Lung microvascular endothelial cell (primary cell): ENCODE data around the gene RHOG. TPM values are rescaled to one million over a fixed set of nuclear protein-coding genes. Genes with fewer than 3 reads are reported as not detected.
"Not testable (repeated sequence)": the region's sequence is repeated elsewhere in the genome, so short reads cannot be mapped to it uniquely, and the experiment has no call there.

Source experiments
- DNase-seq, 2 donors: peaks; one replicate each; pipeline versions ENCODE4 v3.0.0 to v3.0.0-alpha.2; 2010; ENCODE audit warnings: low read depth in 2 of 2
- total RNA-seq: library from RNA; depleted of rRNA; stranded (reverse); fragments of >200 nt; gene quantifications from 2 replicates; pipeline ENCODE4 v1.2.1, GENCODE V29; 2014

Gene RHOG
- total RNA-seq = 8.5 and 8.7 TPM in 2 replicates

DNA sequence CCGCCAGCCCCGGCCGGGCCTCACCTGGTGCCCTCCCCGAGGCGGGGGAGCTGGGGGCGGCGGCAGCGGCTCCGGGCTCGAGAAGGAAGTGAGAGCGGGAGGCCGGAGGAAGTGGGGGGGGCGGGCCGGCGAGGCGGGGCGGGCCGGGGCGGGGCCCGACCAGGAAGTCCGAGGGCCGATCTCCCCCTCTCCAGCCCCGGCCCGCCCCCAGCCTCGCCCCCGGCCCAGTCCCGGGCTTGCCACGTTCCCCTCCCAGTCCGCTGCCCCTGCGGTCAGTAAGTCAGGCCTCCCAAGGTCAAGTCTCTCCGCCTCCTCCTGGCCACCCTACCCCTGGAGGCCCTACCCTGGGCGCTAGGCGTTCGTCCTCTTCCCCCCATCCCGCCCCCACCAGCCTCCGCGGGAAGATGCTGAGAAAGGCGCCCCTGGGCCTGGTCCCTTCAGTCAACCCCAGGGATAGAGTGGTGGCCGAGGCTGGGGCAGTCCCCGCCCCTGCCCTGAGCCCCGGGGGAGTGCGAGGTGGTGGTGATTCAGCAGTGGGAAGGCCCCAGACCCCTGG lies at the start of gene RHOG:
Gene RHOG (minus strand): TSS at position 90 of the 556 bp plus-strand sequence. CDS start 12,821 bp downstream, outside the sequence.
- peak; percentile 78 to 79 for DNase-seq

- no peak for DNase-seq
These were observed 49.3 kb upstream of the RHOG start for GRCh38 chr11:3890014-3890413.

GRCh38 chr11:3888876-3889275 lies 48.1 kb upstream of the RHOG start:
- no peak for DNase-seq

DNA sequence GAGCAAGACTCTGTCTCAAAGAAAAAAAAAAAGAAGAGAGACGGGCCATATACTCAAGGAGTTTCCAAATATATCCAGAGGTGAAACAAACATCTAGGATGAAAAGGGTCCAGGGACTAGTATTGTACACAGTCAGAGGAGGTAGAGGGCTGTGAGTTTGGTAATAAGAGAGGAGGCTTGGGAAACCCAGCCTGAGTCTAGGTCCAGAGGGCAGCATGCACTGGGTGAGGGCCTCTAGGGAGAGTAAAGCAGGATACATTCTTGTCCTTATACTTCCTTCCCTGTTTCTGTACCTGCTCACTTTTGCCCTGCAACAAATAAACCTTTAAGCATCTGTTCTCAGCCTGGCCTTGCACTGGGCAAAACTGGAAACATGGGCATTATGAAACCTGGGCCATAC lies 46.2 kb upstream of the RHOG start:
- DNase-seq = no peak

DNA sequence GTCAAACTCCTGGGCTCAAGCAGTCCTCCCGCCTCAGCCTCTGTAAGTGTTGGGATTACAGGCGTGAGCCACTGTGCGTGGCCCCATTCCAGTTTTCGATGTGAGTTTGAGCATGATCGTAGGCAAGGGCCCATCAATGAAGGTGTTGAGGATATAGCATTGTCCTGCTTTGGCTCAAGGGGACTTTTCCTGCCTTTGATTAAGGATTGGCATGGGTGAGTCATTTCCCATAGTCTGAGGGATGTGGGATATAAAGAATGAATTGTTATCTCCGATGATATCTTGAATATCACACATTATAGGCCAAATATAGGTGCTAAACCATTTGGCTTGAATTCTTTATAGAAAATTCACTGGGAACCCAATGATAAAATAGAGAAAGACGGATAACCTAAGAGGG lies 45.1 kb upstream of the RHOG start:
- peak; percentile 23 to 40 for DNase-seq

- no peak for DNase-seq
These were observed 41.9 kb upstream of the RHOG start for GRCh38 chr11:3882655-3883054.

- peak; percentile 75 to 87 for DNase-seq
These were observed 40.0 kb upstream of the RHOG start for GRCh38 chr11:3880724-3881123.

DNA sequence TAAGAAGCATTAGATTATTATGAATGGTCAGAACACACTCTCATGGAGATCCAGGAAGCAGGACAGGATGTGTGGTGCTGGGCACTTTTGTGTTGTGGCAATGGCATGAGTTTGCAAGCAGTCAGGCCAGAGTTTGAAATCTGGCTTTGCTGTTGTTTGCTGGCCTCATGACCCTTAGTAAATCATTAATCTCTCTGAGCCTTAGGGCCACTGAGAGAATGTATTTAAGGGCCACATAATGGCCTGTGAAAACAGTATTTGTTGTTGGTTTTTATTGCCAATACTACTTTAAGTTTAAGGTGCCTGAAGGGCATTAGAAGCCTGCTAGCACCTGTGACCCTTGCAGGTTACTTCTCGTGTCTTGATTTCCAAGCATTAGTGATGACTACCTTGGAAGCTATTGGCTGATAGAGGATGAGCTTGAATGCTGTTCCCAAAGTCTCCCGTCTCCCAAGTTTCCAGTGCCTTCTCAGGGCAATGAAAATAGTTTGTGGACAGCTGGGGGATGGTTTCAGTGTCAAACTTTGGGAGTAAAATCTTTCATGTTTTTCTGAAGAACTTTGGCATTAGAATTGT lies 39.3 kb upstream of the RHOG start:
- DNase-seq = peak; percentile 70 to 79

DNA sequence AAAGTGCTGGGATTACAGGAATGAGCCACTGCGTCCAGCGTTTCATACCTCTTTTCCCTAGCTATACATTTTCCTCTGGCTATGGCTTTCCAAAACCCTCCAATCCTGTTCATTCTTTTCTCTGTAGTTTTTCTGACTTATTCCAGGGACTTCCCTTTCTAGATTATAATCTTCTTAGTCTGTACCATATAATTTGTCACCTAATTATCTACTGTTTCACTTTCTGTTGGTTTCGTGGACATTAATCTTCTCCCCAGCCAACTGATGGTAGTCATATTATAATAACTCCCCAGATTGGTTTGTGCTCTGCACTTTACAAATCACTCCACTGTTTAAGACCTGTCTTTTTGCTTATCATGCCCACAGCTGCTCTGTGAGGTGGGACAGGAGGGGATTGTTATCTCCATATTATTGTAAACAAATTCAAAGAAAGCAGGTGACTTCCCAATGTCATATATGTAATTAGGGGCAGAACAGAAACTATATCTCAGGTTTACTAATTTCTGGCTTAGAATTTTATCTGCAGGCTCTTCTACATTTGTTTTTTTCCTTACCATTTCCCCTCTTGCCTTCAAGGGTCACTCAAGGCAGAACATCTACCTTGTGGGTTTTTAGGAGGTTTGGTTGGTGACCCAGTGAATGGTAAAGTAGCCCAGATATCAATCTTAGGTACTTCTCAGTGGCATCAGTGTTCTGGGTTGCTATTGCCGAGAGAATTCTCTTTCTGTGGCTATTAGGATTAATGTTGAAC lies 38.6 kb upstream of the RHOG start:
- DNase-seq = no peak

DNA sequence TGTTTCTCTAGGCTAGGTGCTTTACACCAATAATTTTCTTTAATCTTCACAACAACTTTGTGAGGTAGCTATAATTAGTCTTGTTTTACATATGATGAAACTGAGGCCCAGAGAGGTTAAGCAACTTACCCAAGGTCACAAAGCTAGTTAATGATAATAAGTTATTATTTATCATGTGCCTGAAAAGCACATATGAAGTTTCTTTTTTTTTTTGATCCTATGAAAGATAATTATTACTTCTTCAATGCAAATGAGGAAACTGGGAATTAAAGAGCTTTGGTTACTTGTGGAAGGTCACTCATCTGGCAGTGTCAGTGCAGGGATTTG lies 37.5 kb upstream of the RHOG start:
- no peak for DNase-seq

- DNase-seq = no peak
These were observed 36.9 kb upstream of the RHOG start for GRCh38 chr11:3877364-3878257.

- no peak for DNase-seq
These were observed 35.9 kb upstream of the RHOG start for GRCh38 chr11:3876613-3877012.

DNA sequence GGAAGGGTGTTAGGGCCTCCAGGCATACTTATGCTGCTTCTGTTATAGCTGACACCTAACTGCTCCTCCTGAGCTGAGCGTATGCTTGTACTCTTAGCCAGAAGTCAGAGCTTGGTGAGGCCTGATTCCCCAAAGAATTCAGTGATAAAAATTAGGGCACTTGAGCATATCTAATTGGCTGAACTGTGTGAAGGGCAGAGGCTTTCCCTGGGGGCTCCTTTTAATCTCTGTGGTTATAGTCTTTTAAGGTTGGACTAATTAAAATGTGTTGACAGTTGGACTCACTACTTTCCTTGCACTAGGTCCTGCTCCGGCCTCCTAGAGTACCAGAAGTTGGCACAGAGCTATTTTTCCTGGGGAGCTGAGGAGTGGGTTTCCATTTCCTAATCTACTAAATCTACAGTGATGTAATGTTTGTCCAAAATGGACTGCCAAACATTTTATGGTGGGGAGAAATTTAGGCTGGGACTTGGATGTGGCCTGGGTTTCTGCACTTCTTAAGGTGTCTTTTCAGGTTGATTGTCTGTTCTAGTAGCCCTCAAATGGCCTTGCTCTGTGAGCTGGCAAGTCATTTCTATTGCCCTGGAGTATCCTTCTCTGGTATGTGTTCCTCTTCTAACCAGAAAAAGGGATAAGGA lies 33.1 kb upstream of the RHOG start:
- no peak for DNase-seq

DNA sequence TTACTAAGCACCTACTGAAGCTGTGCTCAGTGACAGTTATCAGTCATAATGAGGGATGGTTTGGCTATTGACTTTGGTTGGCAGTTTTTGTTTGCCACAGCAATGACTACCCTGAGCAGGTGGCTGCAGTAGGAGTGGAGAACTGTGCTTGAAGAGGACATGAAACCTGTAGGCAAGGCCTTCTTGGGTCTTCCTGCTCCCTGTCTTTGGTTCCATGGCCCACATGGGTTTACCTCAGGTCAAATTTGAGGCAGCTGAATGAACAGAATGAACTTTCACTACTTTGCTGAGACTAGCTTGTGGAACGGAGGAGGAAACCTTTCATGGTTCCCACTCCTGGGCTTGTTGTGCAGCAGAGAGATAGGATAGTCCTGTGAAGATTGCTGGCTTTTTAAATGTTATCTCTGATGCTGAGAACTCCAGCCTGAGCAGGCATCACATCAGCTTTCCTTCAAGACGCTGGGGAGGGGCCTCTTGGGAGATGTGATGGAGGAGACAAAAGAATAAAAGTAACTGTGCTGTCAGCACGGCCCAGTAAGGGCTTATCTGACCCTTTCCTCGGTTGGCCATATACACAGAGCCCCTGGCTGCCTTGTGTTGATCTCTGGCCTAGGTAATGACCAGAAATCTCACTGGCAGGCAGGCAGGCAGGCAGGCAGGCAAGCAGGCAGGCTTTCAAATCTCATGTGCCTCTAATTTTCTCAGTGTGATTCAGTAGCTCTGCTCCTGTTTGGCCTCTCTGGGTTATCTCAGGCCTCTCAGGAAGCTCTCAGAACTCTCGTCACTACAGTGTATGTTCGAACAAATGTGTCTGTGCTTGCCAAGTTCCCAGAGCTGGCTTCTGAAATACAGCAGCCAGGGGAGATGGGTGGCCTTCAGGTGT lies 26.7 kb upstream of the RHOG start:
- DNase-seq = peak; percentile 73 to 90

DNA sequence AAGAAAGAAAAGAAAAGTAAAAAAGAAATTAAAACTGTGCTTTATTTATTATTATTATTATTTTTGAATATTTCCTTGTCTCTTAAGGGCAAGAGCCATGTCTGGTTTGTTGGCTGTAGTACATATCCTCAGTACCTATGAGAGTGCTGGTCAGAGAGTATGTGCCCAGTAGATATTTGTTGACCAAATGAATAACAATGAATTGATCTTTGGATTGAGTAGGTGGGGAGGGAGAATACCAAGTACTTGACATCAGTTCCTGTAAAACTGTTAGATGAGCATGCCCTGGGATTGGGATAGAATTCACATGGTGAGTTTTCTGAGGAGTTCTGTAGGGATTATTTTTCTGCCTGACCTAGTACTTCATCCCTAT lies 26.1 kb upstream of the RHOG start:
- DNase-seq = no peak

DNA sequence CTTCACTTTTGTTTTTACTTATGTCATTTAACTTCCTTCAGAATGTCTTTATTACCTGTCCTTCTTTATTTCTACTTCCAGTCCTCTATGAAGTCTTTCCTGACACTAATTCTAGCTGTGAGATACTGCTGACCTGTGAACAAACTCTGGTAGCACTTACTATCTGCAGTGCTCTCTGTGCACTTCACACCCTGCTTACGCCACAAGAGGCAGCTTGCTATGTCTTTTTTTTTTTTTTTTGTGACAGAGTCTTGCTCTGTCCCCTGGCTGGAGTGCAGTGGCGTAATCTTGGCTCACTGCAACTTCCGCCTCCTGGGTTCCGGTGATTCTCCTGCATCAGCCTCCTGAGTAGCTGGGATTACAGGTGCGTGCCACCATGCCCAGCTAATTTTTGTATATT lies 25.4 kb upstream of the RHOG start:
- peak in 1 of 2 donors; percentile 50 for DNase-seq

GRCh38 chr11:3865388-3866193 lies 24.8 kb upstream of the RHOG start:
- peak; percentile 50 to 86 for DNase-seq

DNA sequence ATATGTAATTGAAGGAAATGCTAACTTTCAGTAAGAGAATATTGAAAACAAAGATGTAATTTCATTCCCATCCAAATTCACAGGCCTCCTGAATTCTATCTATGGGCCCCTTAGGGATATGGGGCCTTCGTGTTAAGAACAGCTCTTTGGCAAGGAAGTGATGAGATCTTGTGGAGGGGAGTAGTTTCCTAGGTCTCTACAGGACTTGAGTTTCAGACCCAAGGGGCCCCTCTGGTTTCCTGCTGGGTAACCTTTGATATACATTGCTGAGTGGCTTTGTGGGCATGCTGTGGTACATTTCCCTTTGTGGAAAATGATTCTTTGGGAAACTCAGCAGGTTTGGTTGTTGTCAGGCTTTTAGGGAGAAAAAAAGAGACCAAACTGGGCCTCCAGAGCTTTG lies 20.9 kb upstream of the RHOG start:
- DNase-seq = peak in 1 of 2 donors; percentile 30

DNA sequence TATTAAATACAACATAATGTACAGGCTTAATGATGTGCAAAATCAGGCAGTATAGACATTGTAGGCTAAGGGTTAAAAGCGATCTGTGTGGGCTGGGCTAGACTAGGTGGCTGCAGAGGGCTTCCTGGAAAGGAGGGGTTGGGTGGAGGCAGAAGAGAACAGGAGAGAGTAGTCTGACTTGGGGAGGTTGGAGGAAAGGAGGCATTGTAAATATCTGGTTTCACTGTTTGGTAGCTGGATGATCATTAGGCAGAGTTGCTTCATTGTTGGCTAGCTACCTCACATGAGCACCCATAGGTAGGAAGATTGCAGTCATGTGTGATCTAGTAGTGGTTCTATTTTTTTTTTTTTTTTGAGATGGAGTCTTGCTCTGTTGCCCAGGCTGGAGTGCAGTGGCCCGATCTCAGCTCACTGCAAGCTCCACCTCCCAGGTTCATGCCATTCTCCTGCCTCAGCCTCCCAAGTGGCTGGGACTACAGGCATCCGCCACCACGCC lies 20.2 kb upstream of the RHOG start:
- DNase-seq = not testable (repeated sequence)

DNA sequence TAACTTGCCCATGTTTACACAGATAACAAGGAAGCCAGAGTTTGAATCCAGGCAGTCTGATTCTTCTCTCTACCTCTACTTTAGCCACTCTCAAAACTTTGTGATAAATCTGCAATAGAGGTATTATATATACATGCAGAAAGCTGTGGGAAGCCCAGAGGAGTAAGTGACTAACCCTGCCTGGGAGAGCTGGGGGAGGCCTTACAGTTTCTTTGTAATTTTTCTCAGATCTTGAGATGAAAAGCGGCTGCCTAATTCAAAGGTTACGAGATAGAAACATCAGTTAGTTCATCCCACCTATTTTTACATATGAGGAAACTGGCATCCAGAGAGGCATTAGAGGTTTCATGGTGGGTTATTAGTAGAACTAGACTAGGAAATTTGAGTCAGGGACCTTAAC lies 19.6 kb upstream of the RHOG start:
- no peak for DNase-seq
